HUES48 (cell line): ENCODE results near the gene GYS2.

Experiments used
- H3K27ac ChIP-seq: one replicate; pipeline ENCODE4 v1.7.0; 2013; ENCODE audit warnings: low read depth, low read length, inconsistent platforms
- H3K27me3 ChIP-seq: 2 replicates; pipeline ENCODE4 v1.6.1; 2013; ENCODE audit warnings: mild to moderate bottlenecking, low read length; ENCODE audit not compliant: control insufficient read depth, insufficient read depth
- H3K36me3 ChIP-seq: 2 replicates; pipeline ENCODE4 v1.6.1; 2013; ENCODE audit warnings: low read length; ENCODE audit not compliant: control insufficient read depth, insufficient read depth
- H3K4me1 ChIP-seq: 2 replicates; pipeline ENCODE4 v1.6.1; 2013; ENCODE audit warnings: mild to moderate bottlenecking, low read length; ENCODE audit not compliant: control insufficient read depth, insufficient read depth
- H3K4me3 ChIP-seq: 2 replicates; pipeline ENCODE4 v1.5.1; 2013; ENCODE audit warnings: mild to moderate bottlenecking, low read depth, low read length
- H3K9ac ChIP-seq: 2 replicates; pipeline ENCODE4 v1.6.1; 2013; ENCODE audit warnings: mild to moderate bottlenecking, low read depth, low read length, moderate library complexity
- H3K9me3 ChIP-seq: 2 replicates; pipeline ENCODE4 v1.6.1; 2013; ENCODE audit warnings: low read length; ENCODE audit not compliant: control insufficient read depth, insufficient read depth

GYS2 gene

DNA sequence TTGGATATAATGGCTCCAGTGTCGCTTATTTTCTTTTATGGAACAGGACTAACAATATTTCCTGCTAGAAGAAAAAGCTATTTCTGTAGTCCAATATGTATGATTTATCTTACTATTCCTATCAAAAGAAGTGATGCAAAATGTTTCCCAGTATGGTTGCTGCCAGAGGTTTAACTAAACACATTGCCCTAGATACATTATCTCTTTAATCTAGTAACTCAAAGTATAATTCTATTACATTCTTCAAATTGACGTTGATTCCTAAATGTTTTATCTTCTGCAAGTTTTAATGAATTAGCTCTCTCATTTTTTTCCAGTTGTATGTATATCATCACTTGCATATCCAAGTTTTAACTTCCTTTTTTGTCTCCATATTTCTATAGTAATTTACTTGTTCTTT, 28.2 kb downstream of the GYS2 start:
- H3K27ac ChIP-seq: no peak overlapping the region
- H3K4me1 ChIP-seq: no peaks in the 10 kb centered on the region
- no peak overlapping the region for H3K9ac ChIP-seq
- no peaks in the 10 kb centered on the region for H3K9me3 ChIP-seq
- H3K27me3 ChIP-seq: no peaks in the 10 kb centered on the region
- no peaks in the 10 kb centered on the region for H3K36me3 ChIP-seq
- no peak overlapping the region for H3K4me3 ChIP-seq

DNA sequence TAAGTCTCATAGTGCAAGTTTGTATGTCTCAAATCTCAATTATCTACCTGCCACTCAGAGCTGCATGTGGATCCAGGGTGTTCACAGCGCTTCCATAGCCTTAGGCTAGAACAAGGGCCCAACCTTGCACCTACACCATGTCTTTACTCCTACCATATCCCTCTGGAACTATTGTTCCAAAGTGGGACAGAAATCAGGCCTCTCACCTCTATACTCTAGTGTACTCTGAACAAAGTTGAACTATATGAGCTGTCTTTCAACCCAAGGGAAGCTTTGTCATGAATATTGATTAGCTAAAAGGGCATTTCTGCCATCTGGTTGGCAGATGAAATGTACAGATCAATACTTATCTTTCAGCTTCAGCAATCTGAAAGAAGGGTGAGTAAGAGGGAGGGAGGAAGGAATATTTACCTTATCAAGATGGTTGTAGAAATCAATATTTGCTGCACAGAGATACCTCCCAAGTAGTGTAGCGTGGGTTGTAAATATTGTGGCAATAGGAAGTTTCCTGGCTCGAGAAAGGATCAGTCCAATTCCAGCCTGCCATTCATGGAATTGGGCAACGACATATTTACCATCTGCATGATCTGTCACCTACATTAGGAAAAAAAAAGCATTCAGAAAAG, 30.8 kb downstream of the GYS2 start:
- Histone ChIP-seq H3K9ac (no peak overlapping the region), H3K4me3 (no peak overlapping the region), H3K9me3 (no peaks in the 10 kb centered on the region)

DNA sequence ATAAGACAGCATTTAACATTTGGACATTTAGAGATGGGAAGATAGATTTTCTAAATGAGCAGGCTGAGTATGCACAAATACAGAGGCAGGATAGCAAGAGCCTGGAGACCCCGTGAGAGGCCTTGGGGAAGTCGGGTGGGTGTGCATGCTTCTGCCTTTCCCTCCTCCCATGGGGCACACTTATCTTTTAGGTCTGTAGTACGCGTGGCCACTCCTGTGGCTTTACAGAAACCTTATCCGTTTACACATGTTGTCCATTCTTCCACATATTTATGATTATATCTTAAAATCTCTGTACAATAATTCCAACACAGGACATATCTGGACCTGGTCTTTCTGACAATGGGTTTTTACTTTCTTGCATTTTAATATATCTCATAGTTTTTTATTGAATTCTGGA, 33.6 kb downstream of the GYS2 start:
- Histone ChIP-seq H3K9ac (no peak overlapping the region), H3K36me3 (no peaks in the 10 kb centered on the region), H3K4me1 (no peaks in the 10 kb centered on the region), H3K9me3 (no peaks in the 10 kb centered on the region), H3K4me3 (no peak overlapping the region), H3K27ac (no peak overlapping the region), H3K27me3 (no peaks in the 10 kb centered on the region)

More for the DNA sequence above, 30.8 kb downstream of the GYS2 start:
- Histone ChIP-seq H3K4me1 (no peaks in the 10 kb centered on the region), H3K27me3 (no peaks in the 10 kb centered on the region), H3K27ac (no peak overlapping the region), H3K36me3 (no peaks in the 10 kb centered on the region)

DNA sequence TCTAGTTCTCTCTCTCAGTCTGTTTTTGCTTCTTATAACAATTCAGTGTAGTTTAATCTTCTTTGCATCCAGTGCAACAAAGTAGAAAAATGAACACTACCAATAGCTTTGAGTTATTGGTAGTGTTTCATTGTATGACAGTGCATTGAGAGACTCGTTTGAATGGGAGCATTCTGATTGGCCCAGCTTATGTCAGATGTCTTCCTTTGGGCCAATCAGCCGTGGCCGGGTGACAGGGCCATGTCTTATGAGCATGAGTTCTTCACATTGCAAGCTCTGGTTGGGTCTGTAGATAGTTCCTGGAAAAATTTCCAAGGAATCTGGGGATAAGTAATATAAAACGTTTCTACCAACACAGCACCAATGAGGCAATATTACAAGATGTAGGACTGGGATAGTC, 36.5 kb downstream of the GYS2 start:
- Histone ChIP-seq H3K27ac (no peak overlapping the region), H3K9ac (no peak overlapping the region), H3K4me3 (no peak overlapping the region), H3K9me3 (no peaks in the 10 kb centered on the region), H3K4me1 (peaks cover 3% of the 10 kb centered on the region; the same call in 1 of the 2 replicates), H3K27me3 (no peaks in the 10 kb centered on the region), H3K36me3 (no peaks in the 10 kb centered on the region)

DNA sequence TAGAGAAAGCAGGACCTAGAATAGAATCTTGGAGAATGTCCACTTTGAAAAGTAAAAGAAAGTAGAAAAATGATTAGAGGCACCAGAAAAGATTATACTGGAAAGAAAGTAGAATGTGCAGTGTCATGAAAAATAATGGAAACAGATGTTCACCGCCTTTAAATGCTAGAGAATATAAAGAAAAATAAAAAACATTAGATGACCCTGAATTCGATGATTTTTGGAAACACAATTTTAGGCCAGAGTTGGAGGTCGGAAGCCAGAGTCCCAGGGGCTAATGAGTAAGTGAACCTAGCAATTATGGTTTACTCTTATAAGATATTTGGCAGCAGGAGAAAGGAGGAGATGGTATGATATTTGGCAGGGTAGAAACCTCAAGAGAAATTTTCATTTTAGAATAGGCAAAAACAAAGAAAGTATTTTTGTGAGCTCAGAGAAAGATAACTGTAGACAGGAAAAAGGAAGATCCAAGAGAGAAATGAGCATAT, 37.7 kb downstream of the GYS2 start:
- no peak overlapping the region for H3K27ac ChIP-seq
- H3K4me3 ChIP-seq: no peak overlapping the region
- peaks cover 3% of the 10 kb centered on the region; the same call in 1 of the 2 replicates for H3K4me1 ChIP-seq
- H3K36me3 ChIP-seq: no peaks in the 10 kb centered on the region
- no peaks in the 10 kb centered on the region for H3K27me3 ChIP-seq
- no peaks in the 10 kb centered on the region for H3K9me3 ChIP-seq
- no peak overlapping the region for H3K9ac ChIP-seq

DNA sequence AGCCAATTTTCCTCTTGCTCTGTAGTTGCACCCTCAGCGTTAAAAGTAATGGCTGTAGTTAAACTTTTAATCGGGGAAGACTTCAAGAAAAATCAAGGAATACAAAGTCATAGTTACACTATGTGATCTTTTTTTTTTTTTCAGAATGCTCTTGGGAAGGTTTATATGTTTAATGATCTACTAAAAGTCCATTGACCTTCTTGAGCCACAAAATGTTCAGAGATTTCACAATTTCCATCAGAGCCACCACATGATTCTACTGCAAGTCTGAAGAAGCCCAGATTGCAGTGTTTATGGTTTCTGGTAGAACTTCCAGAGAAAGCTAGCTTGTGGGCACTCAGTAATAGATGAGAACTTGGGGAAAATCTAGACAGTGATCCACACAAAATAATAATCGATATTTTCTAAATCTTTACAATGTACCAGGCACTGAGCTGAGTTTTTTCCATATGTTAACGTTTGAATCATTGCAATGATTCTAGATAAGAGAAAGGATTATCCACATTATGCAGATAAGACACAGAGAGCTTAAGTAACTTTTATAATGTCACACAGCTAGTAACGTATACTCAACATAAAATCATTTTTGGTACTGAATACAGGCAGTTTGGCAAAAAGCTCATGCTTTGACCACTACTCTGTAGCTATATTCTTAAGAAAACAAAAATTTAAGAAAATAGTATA, 38.3 kb downstream of the GYS2 start:
- Histone ChIP-seq H3K9ac (no peak overlapping the region), H3K4me3 (no peak overlapping the region), H3K4me1 (peaks cover 3% of the 10 kb centered on the region; the same call in 1 of the 2 replicates), H3K36me3 (no peaks in the 10 kb centered on the region), H3K27me3 (no peaks in the 10 kb centered on the region), H3K9me3 (no peaks in the 10 kb centered on the region), H3K27ac (no peak overlapping the region)

DNA sequence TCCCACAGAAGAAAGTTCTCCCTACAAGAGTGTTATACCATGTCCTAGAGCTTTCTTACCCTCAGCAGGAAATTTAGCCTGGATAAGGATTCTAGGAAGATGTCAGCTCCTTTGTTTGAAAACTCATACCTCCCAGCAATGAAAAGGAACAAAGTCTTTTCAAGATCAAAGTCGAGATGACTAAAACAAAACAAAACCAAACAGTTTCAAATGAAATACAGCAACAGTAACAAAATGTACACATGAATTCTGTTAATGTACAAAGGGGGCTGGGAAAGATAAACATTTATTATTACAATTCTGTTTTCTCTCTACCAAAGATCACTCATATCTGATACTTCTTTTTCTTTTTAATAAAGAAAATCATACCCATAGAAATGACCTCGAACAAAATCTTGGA, 41.8 kb downstream of the GYS2 start:
- Histone ChIP-seq H3K27me3 (no peaks in the 10 kb centered on the region), H3K36me3 (no peaks in the 10 kb centered on the region), H3K27ac (no peak overlapping the region), H3K4me3 (no peak overlapping the region), H3K9me3 (no peaks in the 10 kb centered on the region), H3K9ac (no peak overlapping the region), H3K4me1 (peaks cover 3% of the 10 kb centered on the region; the same call in 1 of the 2 replicates)

DNA sequence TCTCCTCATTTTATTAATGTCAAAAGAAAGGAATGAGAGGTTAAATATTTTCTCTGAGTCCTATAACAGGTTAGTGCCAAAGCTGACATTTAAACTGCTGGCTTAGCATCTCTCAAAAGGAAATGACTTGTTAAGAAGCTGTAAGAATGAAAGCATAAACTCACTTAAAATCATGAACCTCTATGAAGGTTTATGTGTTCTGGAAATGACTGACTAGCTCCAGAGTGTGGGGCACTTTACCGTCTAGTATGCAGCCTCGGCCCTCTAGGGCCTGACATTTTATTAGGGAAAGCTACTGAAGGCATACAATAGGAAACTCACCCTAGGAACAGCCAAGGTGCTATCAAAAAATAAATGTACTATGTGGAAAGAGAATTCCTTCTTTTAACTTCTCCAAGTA, 43.5 kb downstream of the GYS2 start:
- no peaks in the 10 kb centered on the region for H3K9me3 ChIP-seq
- peaks cover 3% of the 10 kb centered on the region; the same call in 1 of the 2 replicates for H3K4me1 ChIP-seq
- no peak overlapping the region for H3K27ac ChIP-seq
- no peaks in the 10 kb centered on the region for H3K27me3 ChIP-seq
- no peak overlapping the region for H3K4me3 ChIP-seq
- H3K36me3 ChIP-seq: no peaks in the 10 kb centered on the region
- no peak overlapping the region for H3K9ac ChIP-seq

DNA sequence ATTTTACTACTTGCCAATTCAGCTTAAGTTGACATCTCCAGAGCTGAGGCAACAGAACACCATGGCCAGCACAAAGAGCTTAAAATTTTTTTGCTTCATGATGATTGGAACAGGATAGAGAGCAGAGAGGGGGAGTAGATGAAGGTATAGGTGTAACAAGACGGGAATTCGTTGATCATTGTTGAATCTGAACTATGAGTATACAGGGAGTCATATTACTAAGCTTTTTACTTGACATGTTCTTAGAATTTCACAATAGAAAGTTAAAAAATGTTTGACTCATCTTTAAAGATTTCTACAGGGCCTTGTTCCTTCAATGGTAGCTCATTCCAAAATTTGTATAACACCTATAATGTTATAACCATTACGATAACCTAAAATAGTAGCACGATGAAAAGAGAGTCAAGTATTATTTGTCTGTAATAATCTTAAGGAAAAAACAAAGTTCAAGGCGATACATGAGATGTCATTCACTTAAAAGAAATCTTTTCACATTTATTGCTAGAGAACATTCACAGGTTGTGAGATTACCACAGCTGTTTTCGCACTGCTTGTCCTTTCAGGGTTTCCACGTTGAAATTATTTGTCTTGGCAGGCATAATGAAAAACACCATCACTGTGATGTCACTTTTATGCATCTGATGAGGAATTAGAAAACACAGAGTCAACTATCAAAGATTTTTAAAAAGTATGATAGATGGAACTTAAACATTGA, 44.6 kb downstream of the GYS2 start:
- Histone ChIP-seq H3K4me3 (no peak overlapping the region), H3K9me3 (no peaks in the 10 kb centered on the region), H3K4me1 (no peaks in the 10 kb centered on the region), H3K36me3 (no peaks in the 10 kb centered on the region), H3K27me3 (no peaks in the 10 kb centered on the region), H3K9ac (no peak overlapping the region), H3K27ac (no peak overlapping the region)

DNA sequence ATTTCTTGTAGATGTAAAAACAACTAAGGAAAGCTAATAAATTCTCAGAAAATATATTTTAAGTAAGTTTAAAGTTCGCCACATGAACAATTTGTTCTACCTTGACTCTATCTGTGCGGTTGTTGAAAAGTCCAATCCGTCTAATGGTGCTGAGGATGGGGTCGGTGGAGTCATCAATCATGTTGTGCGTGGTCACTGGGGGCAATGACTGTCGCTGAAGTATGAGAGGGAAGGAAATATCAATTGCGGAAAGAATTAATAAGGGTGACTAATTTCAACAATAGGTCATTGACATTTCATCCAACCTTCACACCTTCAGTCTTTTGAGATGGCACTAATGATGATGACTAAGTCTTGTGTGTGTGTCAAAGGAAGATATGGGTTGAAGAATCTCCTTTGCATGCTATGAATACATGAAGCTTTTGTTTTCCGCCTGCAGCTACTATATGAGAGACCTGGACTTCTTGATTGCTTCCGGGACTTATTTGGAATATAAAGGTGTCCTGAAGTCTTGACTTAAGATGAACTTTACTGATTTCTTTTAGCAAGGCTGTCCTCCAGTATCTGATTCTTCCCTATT, 46.5 kb downstream of the GYS2 start:
- Histone ChIP-seq H3K4me1 (no peaks in the 10 kb centered on the region), H3K27me3 (no peaks in the 10 kb centered on the region), H3K9ac (no peak overlapping the region), H3K27ac (no peak overlapping the region), H3K4me3 (no peak overlapping the region), H3K9me3 (no peaks in the 10 kb centered on the region), H3K36me3 (no peaks in the 10 kb centered on the region)

DNA sequence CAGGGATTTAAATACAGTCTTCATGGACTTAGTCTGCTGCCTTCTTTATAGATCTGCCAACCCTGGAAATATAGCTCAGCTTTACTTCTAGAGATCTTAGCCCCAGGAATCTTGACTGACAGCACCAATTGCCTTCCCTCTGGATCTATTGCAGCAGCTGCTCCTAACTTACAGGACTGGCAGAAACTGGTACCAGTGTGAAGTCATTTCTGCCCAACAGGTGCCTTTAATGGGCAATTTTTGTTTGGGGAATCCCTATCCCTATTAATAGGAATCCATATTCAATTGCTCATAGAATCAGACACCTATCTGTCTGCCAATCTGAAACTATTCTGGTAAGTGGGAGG, 51.3 kb downstream of the GYS2 start:
- Histone ChIP-seq H3K27ac (no peak overlapping the region), H3K4me1 (no peaks in the 10 kb centered on the region), H3K27me3 (no peaks in the 10 kb centered on the region), H3K36me3 (no peaks in the 10 kb centered on the region), H3K9me3 (no peaks in the 10 kb centered on the region), H3K9ac (no peak overlapping the region), H3K4me3 (no peak overlapping the region)
